ENCODE results near the gene B3GALT2.

DNA sequence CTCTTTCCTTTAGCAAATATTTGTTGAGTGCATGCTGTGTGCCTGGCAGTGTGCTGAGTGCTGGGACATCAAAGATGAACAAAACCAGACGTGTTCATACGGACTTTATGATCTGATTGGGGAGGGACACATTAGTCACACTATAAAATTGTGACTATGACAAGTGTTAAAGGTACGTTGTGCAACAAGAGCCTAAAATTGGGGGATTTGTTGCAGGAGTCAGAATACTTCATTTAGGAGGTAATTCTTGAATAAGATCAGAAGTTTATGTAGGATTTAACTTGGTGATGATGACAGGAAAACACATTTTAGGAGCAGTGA lies 29.6 kb downstream of the B3GALT2 start:
- TF ChIP-seq, protein P1, sequence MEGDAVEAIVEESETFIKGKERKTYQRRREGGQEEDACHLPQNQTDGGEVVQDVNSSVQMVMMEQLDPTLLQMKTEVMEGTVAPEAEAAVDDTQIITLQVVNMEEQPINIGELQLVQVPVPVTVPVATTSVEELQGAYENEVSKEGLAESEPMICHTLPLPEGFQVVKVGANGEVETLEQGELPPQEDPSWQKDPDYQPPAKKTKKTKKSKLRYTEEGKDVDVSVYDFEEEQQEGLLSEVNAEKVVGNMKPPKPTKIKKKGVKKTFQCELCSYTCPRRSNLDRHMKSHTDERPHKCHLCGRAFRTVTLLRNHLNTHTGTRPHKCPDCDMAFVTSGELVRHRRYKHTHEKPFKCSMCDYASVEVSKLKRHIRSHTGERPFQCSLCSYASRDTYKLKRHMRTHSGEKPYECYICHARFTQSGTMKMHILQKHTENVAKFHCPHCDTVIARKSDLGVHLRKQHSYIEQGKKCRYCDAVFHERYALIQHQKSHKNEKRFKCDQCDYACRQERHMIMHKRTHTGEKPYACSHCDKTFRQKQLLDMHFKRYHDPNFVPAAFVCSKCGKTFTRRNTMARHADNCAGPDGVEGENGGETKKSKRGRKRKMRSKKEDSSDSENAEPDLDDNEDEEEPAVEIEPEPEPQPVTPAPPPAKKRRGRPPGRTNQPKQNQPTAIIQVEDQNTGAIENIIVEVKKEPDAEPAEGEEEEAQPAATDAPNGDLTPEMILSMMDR (IDR thresholded peaks at IDR 0.05; ENCODE audit: low read depth, low read length), result no peak
- no peak for TF ChIP-seq MAX (IDR thresholded peaks at IDR 0.05; ENCODE audit: low read depth, low read length)
